RWPE2 (cell line): ENCODE measurements around the gene RCN2.
A peak's percentile ranks its signal among the peaks of the same experiment; 100 is the strongest.

Source experiments
- ATAC-seq: fragments of 200-7000 bp; cut with Tn5 transposase; 3 replicates; pipeline ENCODE4 v1.9.1; 2021; ENCODE audit warnings: low read depth
- DNase-seq: peaks from one replicate; pipeline ENCODE4 v3.0.0-alpha.2; 2020; ENCODE audit warnings: low spot score
- H3K27ac ChIP-seq: fragments of 450-650 bp; 2 replicates; pipeline ENCODE4 v1.5.1; 2017; ENCODE audit warnings: mild to moderate bottlenecking; ENCODE audit not compliant: poor library complexity, severe bottlenecking
- H3K27me3 ChIP-seq: fragments of 250-450 bp; sonication (Bioruptor Pico); 2 replicates; pipeline ENCODE4 v1.5.1; 2021; ENCODE audit warnings: mild to moderate bottlenecking, moderate library complexity; ENCODE audit not compliant: insufficient read depth, poor library complexity, severe bottlenecking
- H3K36me3 ChIP-seq: fragments of 250-450 bp; sonication (Bioruptor Pico); 2 replicates; pipeline ENCODE4 v1.5.1; 2020; ENCODE audit warnings: low read depth, mild to moderate bottlenecking, moderate library complexity
- H3K4me1 ChIP-seq: fragments of 250-450 bp; sonication (Bioruptor Pico); 2 replicates; pipeline ENCODE4 v1.5.1; 2021; ENCODE audit warnings: mild to moderate bottlenecking, moderate library complexity; ENCODE audit not compliant: insufficient read depth, poor library complexity, severe bottlenecking
- H3K4me3 ChIP-seq: fragments of 250-450 bp; sonication (Bioruptor Pico); 2 replicates; pipeline ENCODE4 v1.5.1; 2021; ENCODE audit warnings: mild to moderate bottlenecking, moderate library complexity; ENCODE audit not compliant: severe bottlenecking
- H3K9me3 ChIP-seq: fragments of 250-450 bp; sonication (Bioruptor Pico); 2 replicates; pipeline ENCODE4 v1.5.1; 2021; ENCODE audit warnings: mild to moderate bottlenecking, moderate library complexity; ENCODE audit not compliant: severe bottlenecking
- TF ChIP-seq, protein P1 (sequence below): fragments of 450-650 bp; IDR thresholded peaks from one replicate; pipeline ENCODE4 v1.5.1; 2017; ENCODE audit warnings: mild to moderate bottlenecking, moderate library complexity; ENCODE audit not compliant: poor library complexity, severe bottlenecking

The RCN2 gene

GRCh38 chr15:76994001-76994400 is 62.5 kb downstream of the RCN2 start:
- H3K4me3 ChIP-seq: no peak overlapping the region
- no peaks in the 10 kb centered on the region for H3K36me3 ChIP-seq
- no peaks in the 10 kb centered on the region for H3K27me3 ChIP-seq
- ATAC-seq (peak; percentile 69), DNase-seq (peak; percentile 79)
- TF ChIP-seq, protein P1, sequence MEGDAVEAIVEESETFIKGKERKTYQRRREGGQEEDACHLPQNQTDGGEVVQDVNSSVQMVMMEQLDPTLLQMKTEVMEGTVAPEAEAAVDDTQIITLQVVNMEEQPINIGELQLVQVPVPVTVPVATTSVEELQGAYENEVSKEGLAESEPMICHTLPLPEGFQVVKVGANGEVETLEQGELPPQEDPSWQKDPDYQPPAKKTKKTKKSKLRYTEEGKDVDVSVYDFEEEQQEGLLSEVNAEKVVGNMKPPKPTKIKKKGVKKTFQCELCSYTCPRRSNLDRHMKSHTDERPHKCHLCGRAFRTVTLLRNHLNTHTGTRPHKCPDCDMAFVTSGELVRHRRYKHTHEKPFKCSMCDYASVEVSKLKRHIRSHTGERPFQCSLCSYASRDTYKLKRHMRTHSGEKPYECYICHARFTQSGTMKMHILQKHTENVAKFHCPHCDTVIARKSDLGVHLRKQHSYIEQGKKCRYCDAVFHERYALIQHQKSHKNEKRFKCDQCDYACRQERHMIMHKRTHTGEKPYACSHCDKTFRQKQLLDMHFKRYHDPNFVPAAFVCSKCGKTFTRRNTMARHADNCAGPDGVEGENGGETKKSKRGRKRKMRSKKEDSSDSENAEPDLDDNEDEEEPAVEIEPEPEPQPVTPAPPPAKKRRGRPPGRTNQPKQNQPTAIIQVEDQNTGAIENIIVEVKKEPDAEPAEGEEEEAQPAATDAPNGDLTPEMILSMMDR: no peak
- peak overlapping the region; percentile 0 for H3K27ac ChIP-seq
- peaks cover 21% of the 10 kb centered on the region for H3K4me1 ChIP-seq
- H3K9me3 ChIP-seq: no peaks in the 10 kb centered on the region

- Histone ChIP-seq H3K27me3 (no peaks in the 10 kb centered on the region), H3K4me1 (peaks cover 21% of the 10 kb centered on the region), H3K27ac (peak overlapping the region; percentile 0), H3K36me3 (no peaks in the 10 kb centered on the region), H3K4me3 (no peak overlapping the region), H3K9me3 (no peaks in the 10 kb centered on the region)
- ATAC-seq (no peak), DNase-seq (peak; percentile 54)
- TF ChIP-seq, protein P1: no peak
These were observed 62.9 kb downstream of the RCN2 start for GRCh38 chr15:76994496-76994895.

GRCh38 chr15:76994971-76995945 is 63.7 kb downstream of the RCN2 start, which contains the start of gene PSTPIP1:
Gene PSTPIP1 (plus strand): TSS chr15:76995126. CDS start chr15:76995574, 448 bp downstream.
- peaks cover 21% of the 10 kb centered on the region for H3K4me1 ChIP-seq
- H3K4me3 ChIP-seq: no peak within 1 kb of the TSS
- ATAC-seq: peak; percentile 72

GRCh38 chr15:76996076-76996525 is 64.6 kb downstream of the RCN2 start:
- Histone ChIP-seq H3K27me3 (no peaks in the 10 kb centered on the region), H3K4me1 (peaks cover 21% of the 10 kb centered on the region), H3K27ac (no peak overlapping the region), H3K4me3 (no peak overlapping the region), H3K36me3 (no peaks in the 10 kb centered on the region), H3K9me3 (no peaks in the 10 kb centered on the region)
- ATAC-seq (no peak), DNase-seq (peak; percentile 60)
- TF ChIP-seq, protein P1: no peak

More at GRCh38 chr15:76994971-76995945, 63.7 kb downstream of the RCN2 start, which contains the start of gene PSTPIP1:
- H3K27ac ChIP-seq: peak within 1 kb of the TSS; percentile 0
- peak; percentile 76 for DNase-seq
- H3K36me3 ChIP-seq: no peaks in the 10 kb centered on the region
- TF ChIP-seq, protein P1: no peak
- H3K27me3 ChIP-seq: no peaks in the 10 kb centered on the region
- no peaks in the 10 kb centered on the region for H3K9me3 ChIP-seq
